K562 (cell line): ENCODE data around the gene PPP2R3B. TPM values are rescaled to one million over a fixed set of nuclear protein-coding genes. Genes with fewer than 3 reads are reported as not detected.
"Not testable (repeated sequence)": the region's sequence is repeated elsewhere in the genome, so short reads cannot be mapped to it uniquely, and the experiment has no call there.

Experiments used
- ATAC-seq: fragments of 200-7000 bp; cut with Tn5 transposase; 3 replicates; pipeline ENCODE4 v1.9.1; 2020; ENCODE audit warnings: moderate library complexity
- BruUV-seq: library from RNA; stranded (reverse); fragments of 400-500 nt; replicated peaks from 2 replicates; lab custom pipeline; 2021; lab: Mats Ljungman, UMichigan
- CTCF ChIA-PET: fragments of 300-600 bp; formaldehyde crosslinking; extraction: SDS; loops from one replicate; lab custom pipeline; 2021; ENCODE audit warnings: low intra/inter-chr PET ratio; lab: Yijun Ruan, JAX
- POLR2A ChIA-PET: fragments of 300-600, 350-650 bp; sonication (Branson Sonifier 250); formaldehyde crosslinking; extraction: SDS; loops from one replicate; lab custom pipeline; 2021; ENCODE audit warnings: antibody characterized with exemption, inconsistent platforms; lab: Yijun Ruan, JAX
- DNase-seq, 4 experiments: peaks; one replicate each; pipeline versions ENCODE4 v3.0.0 to v3.0.0-alpha.2; 2011 to 2018; ENCODE audit warnings: low spot score in 3 of 4, mixed read lengths in 3 of 4; ENCODE audit errors: extremely low read depth in 1 of 4
- FAIRE-seq: peaks from 2 replicates; lab custom pipeline; 2011; peaks lifted over from hg19 to GRCh38; lab: Jason Lieb, UNC
- H2AFZ ChIP-seq: 2 replicates; pipeline ENCODE4 v1.6.0; 2011; ENCODE audit warnings: low read depth, low read length, control low read depth, inconsistent platforms
- H3K27ac ChIP-seq: fragments of 200-600 bp; 3 replicates; pipeline ENCODE4 v1.8.0; 2011; ENCODE audit warnings: low read depth, mild to moderate bottlenecking, control low read depth, inconsistent platforms, low read length, moderate library complexity, mixed read lengths; ENCODE audit errors: extremely low read depth
- H3K27me3 ChIP-seq, 2 experiments: fragments of 300-600 bp in 1 of 2; 2 replicates in 1 of 2; 3 replicates in 1 of 2; pipeline versions ENCODE4 v1.6.0 to v1.8.0; 2011; ENCODE audit warnings: inconsistent platforms in 2 of 2, low read length in 2 of 2, mild to moderate bottlenecking in 1 of 2, mixed read lengths in 1 of 2, moderate library complexity in 1 of 2; ENCODE audit not compliant: control insufficient read depth in 2 of 2, insufficient read depth in 2 of 2
- H3K36me3 ChIP-seq: fragments of 300-600 bp; 3 replicates; pipeline ENCODE4 v1.8.0; 2011; ENCODE audit warnings: mild to moderate bottlenecking, low read length, inconsistent platforms; ENCODE audit not compliant: control insufficient read depth, insufficient read depth
- H3K4me1 ChIP-seq, 2 experiments: fragments of 200-600 bp in 1 of 2; replicated peaks in 1 of 2; 2 replicates in 1 of 2; 3 replicates in 1 of 2; pipeline versions ENCODE4 v1.5.1 to v1.8.0; 2011; ENCODE audit warnings: inconsistent platforms in 2 of 2, low read length in 2 of 2, mild to moderate bottlenecking in 1 of 2, mixed read lengths in 1 of 2, moderate library complexity in 1 of 2; ENCODE audit not compliant: control insufficient read depth in 2 of 2, insufficient read depth in 2 of 2
- H3K4me2 ChIP-seq: 2 replicates; pipeline ENCODE4 v1.6.1; 2011; ENCODE audit warnings: low read length, control low read depth, inconsistent platforms, mixed read lengths; ENCODE audit not compliant: insufficient read depth
- H3K4me3 ChIP-seq: fragments of 200-600 bp; sonication (generic), shearing (Covaris generic); 2 replicates; pipeline ENCODE4 v1.5.1; 2016; ENCODE audit warnings: control low read depth, inconsistent platforms
- H3K79me2 ChIP-seq: fragments of 200-600 bp; 3 replicates; pipeline ENCODE4 v1.8.0; 2011; ENCODE audit warnings: low read length, inconsistent platforms; ENCODE audit not compliant: control insufficient read depth, insufficient read depth
- H3K9ac ChIP-seq, 2 experiments: 2 replicates each; pipeline versions ENCODE4 v1.6.0 to v1.6.1; 2011; ENCODE audit warnings: low read depth in 2 of 2, low read length in 2 of 2, control low read depth in 1 of 2, inconsistent platforms in 1 of 2, mild to moderate bottlenecking in 1 of 2, mixed read lengths in 1 of 2; ENCODE audit not compliant: insufficient read depth in 1 of 2
- H3K9me1 ChIP-seq: one replicate; pipeline ENCODE4 v1.6.0; 2011; ENCODE audit warnings: inconsistent platforms, mild to moderate bottlenecking, low read length, moderate library complexity; ENCODE audit not compliant: control insufficient read depth, insufficient read depth
- H3K9me3 ChIP-seq: replicated peaks from 2 replicates; pipeline ENCODE4 v1.5.1; 2011; ENCODE audit warnings: low read depth, low read length, inconsistent platforms; ENCODE audit not compliant: control insufficient read depth, insufficient read depth
- H4K20me1 ChIP-seq: replicated peaks from 2 replicates; pipeline ENCODE4 v1.6.1; 2011; ENCODE audit warnings: low read length, inconsistent platforms, mixed read lengths; ENCODE audit not compliant: control insufficient read depth, insufficient read depth
- CBX8 ChIP-seq: fragments of 200-600 bp; sonication (generic); IDR thresholded peaks from 2 replicates; pipeline ENCODE4 v1.6.1; 2012; ENCODE audit warnings: borderline replicate concordance, mixed run types, low read depth, mild to moderate bottlenecking, moderate library complexity, mixed read lengths, low read length, control low read depth, inconsistent platforms; ENCODE audit not compliant: poor library complexity, severe bottlenecking; ENCODE audit errors: extremely low read depth
- ELF2 ChIP-seq: fragments of 250-450 bp; sonication (Bioruptor Pico); IDR thresholded peaks from 2 replicates; pipeline ENCODE4 v1.5.0; 2021; ENCODE audit warnings: mild to moderate bottlenecking
- IFI16 ChIP-seq: fragments of 250-450 bp; sonication (Bioruptor Pico); IDR thresholded peaks from 2 replicates; pipeline ENCODE4 v2.1.2; 2022; ENCODE audit warnings: mild to moderate bottlenecking, inconsistent platforms
- SAFB ChIP-seq: fragments of 200-400 bp; formaldehyde crosslinking; IDR thresholded peaks from 2 replicates; pipeline ENCODE4 v1.6.1; 2017; ENCODE audit warnings: low read depth, low read length, borderline replicate concordance
- TAF1 ChIP-seq: IDR thresholded peaks from 2 replicates; pipeline ENCODE4 v1.6.1; 2011; ENCODE audit warnings: mild to moderate bottlenecking, low read length, moderate library complexity; ENCODE audit not compliant: insufficient read depth, control insufficient read depth, severe bottlenecking; ENCODE audit errors: extremely low read depth
- TCF3 ChIP-seq: sonication (generic); formaldehyde crosslinking; IDR thresholded peaks from 2 replicates; pipeline ENCODE4 v1.4.0; 2020; ENCODE audit warnings: mild to moderate bottlenecking, missing genetic modification reagents
- ZNF184 ChIP-seq: sonication (generic); formaldehyde crosslinking; IDR thresholded peaks from 2 replicates; pipeline ENCODE4 v1.5.0; 2020; ENCODE audit warnings: missing genetic modification reagents
- WGBS: fragments of 100-300 bp; shearing (Covaris generic); methylation state at CpG from one replicate; pipeline ENCODE4 v1.1.6; 2016; ENCODE audit warnings: low coverage, mixed read lengths; ENCODE audit not compliant: insufficient coverage; ENCODE audit errors: missing lambda C conversion rate; 5-methylcytosine and 5-hydroxymethylcytosine counted together
- in situ Hi-C: fragments of 300-500 bp; cut with MboI; formaldehyde crosslinking; loops from 4 replicates; pipeline ENCODE4 v1.15.0; 2018; ENCODE audit warnings: inconsistent platforms, mixed read lengths
- intact Hi-C: fragments of 100-400 bp; cut with micrococcal nuclease; formaldehyde crosslinking; loops from 2 replicates; pipeline ENCODE4 v1.14.2; 2022
- polyA plus RNA-seq, 8 experiments: library from polyadenylated mRNA; depleted of rRNA in 4 of 8; stranded (reverse) in 5 of 8; unstranded in 3 of 8; fragments of >200 nt; fragmentation: Nextera tagmentation in 2 of 8; fragmentation: Illumina TruSeq in 1 of 8; extraction: Ambion mirVana in 2 of 8; extraction: Trizol in 1 of 8; gene quantifications; 2 replicates each; pipeline versions ENCODE4 v1.2.1 to v1.2.3, GENCODE V29; 2011 to 2014; ENCODE audit warnings: inconsistent platforms in 1 of 8, missing spikeins in 1 of 8
- total RNA-seq, 7 experiments: library from RNA; depleted of rRNA in 6 of 7; stranded (reverse); fragments of >200 nt in 6 of 7; fragmentation: Illumina TruSeq in 2 of 7; extraction: Trizol in 2 of 7; gene quantifications; 2 replicates each; pipeline versions ENCODE4 v1.2.1 to v1.2.3, GENCODE V29; 2011 to 2021; ENCODE audit warnings: low replicate concordance in 1 of 7

The PPP2R3B gene
- total and polyA plus RNA-seq, 9 of the 15 experiments (the other 6 are each of a cell fraction or from before 2014, with no cell fraction given) = 0.04 to 18.2 (median 8.2) TPM; not detected in 1

GRCh38 chrX:418927-419729 is 32.4 kb upstream of the PPP2R3B start:
- Histone ChIP-seq H3K4me1 (peaks cover 0 to 4% of the 10 kb centered on the region in 2 experiments; a peak in 1 of 5 replicates), H3K79me2 (no peaks in the 10 kb centered on the region), H3K9me1 (no peaks in the 10 kb centered on the region), H3K9me3 (no peaks in the 10 kb centered on the region), H3K27me3 (peaks cover 4 to 12% of the 10 kb centered on the region in 2 experiments; a peak in 2 of 5 replicates), H4K20me1 (no peaks in the 10 kb centered on the region), H3K27ac (no peak overlapping the region), H3K9ac (no peak overlapping the region), H2AFZ (no peak overlapping the region), H3K36me3 (no peaks in the 10 kb centered on the region), H3K4me2 (no peak overlapping the region), H3K4me3 (no peak overlapping the region)
- no peak for ATAC-seq
- ChIA-PET POLR2A (no interaction called here), CTCF (no interaction called here)
- 0 out of 2 replicates have a peak, but pooled peaks have one; percentile 23 for TF ChIP-seq SAFB
- no peak for TF ChIP-seq ZNF184 (CRISPR knock-in tag)
- no peak for TF ChIP-seq IFI16
- TF ChIP-seq CBX8 = no peak
- no peak for TF ChIP-seq TAF1
- TF ChIP-seq ELF2 (CRISPR knock-in tag) = no peak
- no peak for TF ChIP-seq TCF3 (CRISPR knock-in tag)
- DNase-seq = no peak
- no peak for FAIRE-seq
- in situ Hi-C loops = no loop called here
- intact Hi-C loops = no loop called here
- WGBS = 39% methylated on average over 14 of the region's 55 CpGs
- no TSS peak for BruUV-seq

GRCh38 chrX:415498-415897 is 28.8 kb upstream of the PPP2R3B start:
- CTCF ChIA-PET, DNase-seq, H3K4me3 ChIP-seq, in situ Hi-C loops, H3K4me1 ChIP-seq, H3K9me1 ChIP-seq, BruUV-seq, intact Hi-C loops, POLR2A ChIA-PET, H3K9ac ChIP-seq, ATAC-seq, H3K36me3 ChIP-seq, H3K27ac ChIP-seq, H3K79me2 ChIP-seq, H3K4me2 ChIP-seq, H2AFZ ChIP-seq, H3K9me3 ChIP-seq, H4K20me1 ChIP-seq, FAIRE-seq: not testable (repeated sequence)
- H3K27me3 ChIP-seq = peaks cover 0 to 15% of the 10 kb centered on the region in 2 experiments; a peak in 3 of 5 replicates
- 8% methylated on average over 5 of the region's 5 CpGs for WGBS
